ENCODE measurements around the gene CATSPER3.

DNA sequence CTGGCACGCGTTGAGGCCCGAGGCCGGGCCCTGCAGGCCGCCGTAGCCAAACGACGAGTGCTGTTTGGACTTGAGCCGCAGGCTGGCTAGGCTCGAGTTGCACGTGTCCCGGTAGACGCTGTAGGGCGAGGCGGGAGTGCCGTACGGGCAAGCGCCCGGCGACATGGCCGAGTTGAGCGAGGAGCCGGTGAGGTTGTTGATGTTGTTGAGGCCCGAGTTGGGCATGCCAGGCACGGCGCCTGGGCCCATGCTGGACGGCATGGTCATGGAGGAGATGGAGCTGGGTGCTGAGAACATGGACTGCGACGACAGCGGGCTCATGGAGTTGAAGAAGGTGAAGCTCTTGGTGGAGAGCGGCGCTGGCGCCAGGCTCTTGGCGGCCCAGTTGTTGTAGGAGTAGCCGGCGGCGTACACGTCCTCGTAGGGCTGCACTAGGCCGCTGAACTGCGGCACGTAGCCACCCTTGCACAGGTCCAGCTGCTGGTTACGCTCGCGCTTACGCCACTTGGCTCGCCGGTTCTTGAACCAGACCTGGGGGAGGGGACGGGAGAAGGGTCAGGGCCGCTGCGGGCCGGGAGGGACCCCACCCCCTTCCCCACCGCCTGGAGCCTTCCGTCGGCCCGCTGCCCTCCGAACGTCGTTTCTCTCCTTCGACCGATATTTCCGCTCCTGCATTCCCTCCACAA is 61.2 kb downstream of the CATSPER3 start:
- TF ChIP-seq CTCF (IDR thresholded peaks at IDR 0.05; ENCODE audit: insufficient read depth, low read length), result no peak
- no peak for TF ChIP-seq POLR2AphosphoS5 (IDR thresholded peaks at IDR 0.05; ENCODE audit: low read depth)
